Urinary bladder (tissue), 4 donors: ENCODE data around the gene FBXO42. TPM values are rescaled to one million over a fixed set of nuclear protein-coding genes. Genes with fewer than 3 reads are reported as not detected.
A peak's percentile ranks its signal among the peaks of the same experiment; 100 is the strongest.
"Not testable (repeated sequence)": the region's sequence is repeated elsewhere in the genome, so short reads cannot be mapped to it uniquely, and the experiment has no call there.

Experiments used
- DNase-seq: peaks from one replicate; pipeline ENCODE4 v3.0.0-alpha.2; 2015; ENCODE audit errors: extremely low spot score
- H3K27ac ChIP-seq: one replicate; pipeline ENCODE4 v1.5.1; 2013; ENCODE audit warnings: low read depth, mild to moderate bottlenecking, moderate library complexity
- H3K36me3 ChIP-seq: one replicate; pipeline ENCODE4 v1.6.1; 2013; ENCODE audit warnings: mild to moderate bottlenecking, moderate library complexity; ENCODE audit not compliant: insufficient read depth
- H3K4me1 ChIP-seq: one replicate; pipeline ENCODE4 v1.6.1; 2013; ENCODE audit warnings: mild to moderate bottlenecking, moderate library complexity; ENCODE audit not compliant: insufficient read depth
- H3K4me3 ChIP-seq: one replicate; pipeline ENCODE4 v1.5.1; 2013; ENCODE audit warnings: low read depth, low read length
- WGBS: extraction: QIAGEN DNeasy Blood & Tissue Kit; methylation state at CpG from one replicate; pipeline ENCODE4 v1.1.7; 2013; 5-methylcytosine and 5-hydroxymethylcytosine counted together
- polyA plus RNA-seq: library from polyadenylated mRNA; stranded (reverse); fragments of 200-250 nt; gene quantifications from one replicate; pipeline ENCODE4 v1.2.3, GENCODE V29; 2013
- total RNA-seq: library from RNA; depleted of rRNA; stranded (reverse); fragments of >200 nt; gene quantifications from one replicate; pipeline ENCODE4 v1.2.3, GENCODE V29; 2014
- donor health status: healthy with polysubstance abuse.
- donor health status: healthy.

The FBXO42 gene
- total and polyA plus RNA-seq, 2 donors = 25.7 to 28.2 TPM

- H3K27ac ChIP-seq, H3K4me3 ChIP-seq, DNase-seq, H3K36me3 ChIP-seq, H3K4me1 ChIP-seq: not testable (repeated sequence)
- WGBS = 95% methylated on average over 14 of the region's 14 CpGs
Observed at GRCh38 chr1:16215240-16215639, 137.0 kb downstream of the FBXO42 start.

- H3K27ac ChIP-seq, H3K4me1 ChIP-seq, DNase-seq, H3K36me3 ChIP-seq, H3K4me3 ChIP-seq: not testable (repeated sequence)
- WGBS = 93% methylated on average over 3 of the region's 3 CpGs
Observed at GRCh38 chr1:16213544-16213943, 138.7 kb downstream of the FBXO42 start.

- no peaks in the 10 kb centered on the region for H3K36me3 ChIP-seq
- WGBS = 69% methylated on average over 3 of the region's 3 CpGs
- H3K27ac ChIP-seq = no peak overlapping the region
- no peak overlapping the region for H3K4me3 ChIP-seq
- no peaks in the 10 kb centered on the region for H3K4me1 ChIP-seq
- no peak for DNase-seq
Observed at GRCh38 chr1:16213013-16213412, 139.3 kb downstream of the FBXO42 start.

GRCh38 chr1:16212251-16212961 lies 139.9 kb downstream of the FBXO42 start, which contains the start of gene ARHGEF19:
Gene ARHGEF19, minus strand, starts transcription at chr1:16212652. Its CDS starts 3,598 bp downstream, at chr1:16209054.
- peak; percentile 64 for DNase-seq

GRCh38 chr1:16211824-16212223 lies 140.5 kb downstream of the FBXO42 start:
- Histone ChIP-seq H3K36me3 (no peaks in the 10 kb centered on the region), H3K4me1 (no peaks in the 10 kb centered on the region), H3K27ac (no peak overlapping the region), H3K4me3 (no peak overlapping the region)
- WGBS = 82% methylated on average over 6 of the region's 6 CpGs
- DNase-seq = no peak

More at GRCh38 chr1:16212251-16212961, 139.9 kb downstream of the FBXO42 start, which contains the start of gene ARHGEF19:
- H3K27ac ChIP-seq = no peak within 1 kb of the TSS
- WGBS = 36% methylated on average over 14 of the region's 14 CpGs
- no peaks in the 10 kb centered on the region for H3K4me1 ChIP-seq
- H3K36me3 ChIP-seq = no peaks in the 10 kb centered on the region
- H3K4me3 ChIP-seq = no peak within 1 kb of the TSS

- 87% methylated on average over 4 of the region's 4 CpGs for WGBS
- Histone ChIP-seq H3K36me3 (no peaks in the 10 kb centered on the region), H3K4me3 (no peak overlapping the region), H3K27ac (no peak overlapping the region), H3K4me1 (no peaks in the 10 kb centered on the region)
- DNase-seq = no peak
Observed at GRCh38 chr1:16210581-16210980, 141.7 kb downstream of the FBXO42 start.

GRCh38 chr1:16209847-16210407 lies 142.4 kb downstream of the FBXO42 start:
- DNase-seq = no peak
- WGBS = 74% methylated on average over 11 of the region's 11 CpGs
- Histone ChIP-seq H3K36me3 (no peaks in the 10 kb centered on the region), H3K4me1 (no peaks in the 10 kb centered on the region), H3K27ac (no peak overlapping the region), H3K4me3 (no peak overlapping the region)

- no peak for DNase-seq
- H3K4me3 ChIP-seq = no peak overlapping the region
- WGBS = 80% methylated on average over 9 of the region's 9 CpGs
- H3K27ac ChIP-seq = no peak overlapping the region
- no peaks in the 10 kb centered on the region for H3K36me3 ChIP-seq
- H3K4me1 ChIP-seq = no peaks in the 10 kb centered on the region
Observed at GRCh38 chr1:16209132-16209846, 143.0 kb downstream of the FBXO42 start.

GRCh38 chr1:16208270-16208987 lies 143.9 kb downstream of the FBXO42 start:
- WGBS = 80% methylated on average over 13 of the region's 13 CpGs
- Histone ChIP-seq H3K4me1 (no peaks in the 10 kb centered on the region), H3K27ac (no peak overlapping the region), H3K4me3 (no peak overlapping the region), H3K36me3 (no peaks in the 10 kb centered on the region)
- DNase-seq = no peak

GRCh38 chr1:16207318-16208269 lies 144.7 kb downstream of the FBXO42 start:
- Histone ChIP-seq H3K4me1 (no peaks in the 10 kb centered on the region), H3K36me3 (no peaks in the 10 kb centered on the region), H3K27ac (peak overlapping the region; percentile 88), H3K4me3 (peak overlapping the region; percentile 37)
- 54% methylated on average over 51 of the region's 51 CpGs for WGBS
- DNase-seq = no peak

- under 1% methylated on average over 87 of the region's 87 CpGs for WGBS
- Histone ChIP-seq H3K27ac (peak overlapping the region; percentile 88), H3K4me3 (peak overlapping the region; percentile 37), H3K4me1 (no peaks in the 10 kb centered on the region), H3K36me3 (no peaks in the 10 kb centered on the region)
- peak; percentile 95 for DNase-seq
Observed at GRCh38 chr1:16206547-16207317, 145.5 kb downstream of the FBXO42 start.

GRCh38 chr1:16205891-16206546 lies 146.3 kb downstream of the FBXO42 start:
- Histone ChIP-seq H3K36me3 (no peaks in the 10 kb centered on the region), H3K4me3 (no peak overlapping the region), H3K4me1 (no peaks in the 10 kb centered on the region), H3K27ac (peak overlapping the region; percentile 12)
- no peak for DNase-seq
- 37% methylated on average over 38 of the region's 38 CpGs for WGBS
